ENCODE results near the gene SRCAP.

SRCAP gene

GRCh38 chr16:30725418-30725792 is 26.4 kb downstream of the SRCAP start:
- H3K27ac ChIP-seq (ENCODE audit: low read length), result no peak overlapping the region
- no peak overlapping the region for H3K4me2 ChIP-seq (ENCODE audit: low read depth, low read length)
- H3K79me2 ChIP-seq (ENCODE audit: low read length), result peaks cover 64% of the 10 kb centered on the region
- H2AFZ ChIP-seq (ENCODE audit: low read length), result no peak overlapping the region
- TF ChIP-seq CTCF (IDR thresholded peaks at IDR 0.05; ENCODE audit: low read length) (no peak), EZH2 (optimal IDR thresholded peaks at IDR 0.05; ENCODE audit: low read depth, low read length) (no peak), EZH2phosphoT487 (IDR thresholded peaks at IDR 0.05; ENCODE audit: low read length) (no peak)
- H3K4me1 ChIP-seq (ENCODE audit: low read length), result no peaks in the 10 kb centered on the region
- no peaks in the 10 kb centered on the region for H3K9me2 ChIP-seq (replicated peaks; ENCODE audit: insufficient read depth, low read length)
- H3F3A ChIP-seq (ENCODE audit: insufficient read depth, low read length), result 0 out of 2 replicates have a peak, but pooled peaks cover 3% of the 10 kb centered on the region
- no peak overlapping the region for H3K9ac ChIP-seq (ENCODE audit: low read length)
- DNase-seq, result no peak
- H3K36me3 ChIP-seq (replicated peaks; ENCODE audit: insufficient read depth, low read length), result peaks cover 17% of the 10 kb centered on the region
- H4K20me1 ChIP-seq (ENCODE audit: insufficient read depth, low read length), result no peaks in the 10 kb centered on the region
- H3K4me3 ChIP-seq (ENCODE audit: low read length), result no peak overlapping the region
- no peaks in the 10 kb centered on the region for H3K9me3 ChIP-seq (replicated peaks; ENCODE audit: insufficient read depth, low read length)
- no peaks in the 10 kb centered on the region for H3K27me3 ChIP-seq (replicated peaks; ENCODE audit: insufficient read depth, low read length)

GRCh38 chr16:30728321-30728720 is 29.4 kb downstream of the SRCAP start:
- Histone ChIP-seq H3K27ac (ENCODE audit: low read length) (no peak overlapping the region), H3K4me1 (ENCODE audit: low read length) (no peaks in the 10 kb centered on the region), H3K9me2 (replicated peaks; ENCODE audit: insufficient read depth, low read length) (no peaks in the 10 kb centered on the region), H3K27me3 (replicated peaks; ENCODE audit: insufficient read depth, low read length) (no peaks in the 10 kb centered on the region), H2AFZ (ENCODE audit: low read length) (no peak overlapping the region), H3K4me3 (ENCODE audit: low read length) (no peak overlapping the region), H3F3A (ENCODE audit: insufficient read depth, low read length) (0 out of 2 replicates have a peak, but pooled peaks cover 3% of the 10 kb centered on the region), H3K9me3 (replicated peaks; ENCODE audit: insufficient read depth, low read length) (no peaks in the 10 kb centered on the region), H3K79me2 (ENCODE audit: low read length) (peaks cover 39% of the 10 kb centered on the region), H3K4me2 (ENCODE audit: low read depth, low read length) (no peak overlapping the region), H4K20me1 (ENCODE audit: insufficient read depth, low read length) (no peaks in the 10 kb centered on the region), H3K9ac (ENCODE audit: low read length) (no peak overlapping the region), H3K36me3 (replicated peaks; ENCODE audit: insufficient read depth, low read length) (peaks cover 7% of the 10 kb centered on the region; the same call in 1 of the 2 replicates)
- TF ChIP-seq EZH2 (optimal IDR thresholded peaks at IDR 0.05; ENCODE audit: low read depth, low read length) (no peak), EZH2phosphoT487 (IDR thresholded peaks at IDR 0.05; ENCODE audit: low read length) (no peak), CTCF (IDR thresholded peaks at IDR 0.05; ENCODE audit: low read length) (no peak)
- no peak for DNase-seq

DNA sequence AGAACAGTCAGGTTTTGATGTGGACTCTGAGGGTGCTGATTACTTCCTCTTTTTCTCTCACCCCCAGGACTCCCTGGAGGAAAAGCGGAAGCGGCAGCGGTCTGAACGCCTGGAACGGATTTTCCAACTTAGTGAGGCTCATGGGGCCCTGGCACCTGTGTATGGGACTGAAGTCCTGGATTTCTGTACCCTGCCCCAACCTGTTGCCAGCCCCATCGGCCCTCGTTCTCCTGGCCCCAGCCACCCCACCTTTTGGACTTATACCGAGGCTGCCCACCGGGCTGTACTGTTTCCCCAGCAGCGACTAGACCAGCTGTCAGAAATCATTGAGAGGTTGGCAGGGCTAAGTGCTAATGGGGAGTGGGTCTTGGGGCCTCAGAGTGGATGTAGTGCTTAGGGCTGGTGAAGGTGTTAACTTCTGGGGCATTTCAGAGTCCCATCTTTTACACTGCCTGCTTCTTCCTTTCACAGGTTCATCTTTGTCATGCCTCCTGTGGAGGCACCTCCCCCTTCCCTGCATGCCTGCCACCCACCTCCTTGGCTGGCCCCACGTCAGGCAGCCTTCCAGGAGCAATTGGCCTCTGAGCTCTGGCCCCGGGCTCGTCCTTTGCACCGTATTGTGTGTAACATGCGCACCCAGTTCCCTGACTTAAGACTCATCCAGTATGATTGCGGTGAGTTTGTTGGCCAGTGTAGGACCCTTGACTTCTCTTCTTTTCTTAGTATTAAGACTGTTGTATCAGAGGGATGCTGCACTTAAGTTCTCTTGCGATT is 30.1 kb downstream of the SRCAP start:
- TF ChIP-seq EZH2phosphoT487 (IDR thresholded peaks at IDR 0.05; ENCODE audit: low read length), result no peak
- no peak for TF ChIP-seq EZH2 (optimal IDR thresholded peaks at IDR 0.05; ENCODE audit: low read depth, low read length)
- no peaks in the 10 kb centered on the region for H3K9me3 ChIP-seq (replicated peaks; ENCODE audit: insufficient read depth, low read length)

DNA sequence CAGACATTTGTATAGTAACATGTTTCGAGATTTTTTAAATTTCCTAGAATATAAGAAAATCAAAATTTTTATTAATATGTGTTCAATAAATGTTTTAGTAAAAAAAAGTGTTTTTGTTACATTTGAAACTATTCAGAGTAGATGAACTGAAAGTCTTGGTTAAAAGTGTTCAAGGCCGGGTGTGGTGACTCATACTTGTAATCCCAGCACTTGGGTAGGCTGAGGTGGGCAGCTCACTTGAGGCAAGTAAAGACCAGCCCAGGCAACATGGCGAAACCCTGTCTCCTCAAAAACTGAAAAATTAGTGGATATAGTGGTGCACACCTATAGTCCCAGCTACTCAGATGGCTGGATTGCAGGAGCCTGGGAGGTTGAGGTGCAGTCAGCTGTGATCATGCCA is 32.4 kb downstream of the SRCAP start:
- Histone ChIP-seq H3F3A (ENCODE audit: insufficient read depth, low read length) (no peaks in the 10 kb centered on the region; the same call in 1 of the 2 replicates), H3K4me3 (ENCODE audit: low read length) (no peak overlapping the region), H3K79me2 (ENCODE audit: low read length) (peaks cover 22% of the 10 kb centered on the region), H3K36me3 (replicated peaks; ENCODE audit: insufficient read depth, low read length) (peaks cover 16% of the 10 kb centered on the region), H4K20me1 (ENCODE audit: insufficient read depth, low read length) (no peaks in the 10 kb centered on the region), H3K27me3 (replicated peaks; ENCODE audit: insufficient read depth, low read length) (no peaks in the 10 kb centered on the region), H3K9me3 (replicated peaks; ENCODE audit: insufficient read depth, low read length) (no peaks in the 10 kb centered on the region), H3K4me1 (ENCODE audit: low read length) (no peaks in the 10 kb centered on the region), H3K27ac (ENCODE audit: low read length) (no peak overlapping the region), H2AFZ (ENCODE audit: low read length) (no peak overlapping the region), H3K4me2 (ENCODE audit: low read depth, low read length) (no peak overlapping the region), H3K9ac (ENCODE audit: low read length) (no peak overlapping the region), H3K9me2 (replicated peaks; ENCODE audit: insufficient read depth, low read length) (no peaks in the 10 kb centered on the region)
- TF ChIP-seq CTCF (IDR thresholded peaks at IDR 0.05; ENCODE audit: low read length) (no peak), EZH2phosphoT487 (IDR thresholded peaks at IDR 0.05; ENCODE audit: low read length) (no peak), EZH2 (optimal IDR thresholded peaks at IDR 0.05; ENCODE audit: low read depth, low read length) (no peak)
- no peak for DNase-seq

More for the DNA sequence above, 30.1 kb downstream of the SRCAP start:
- DNase-seq, result no peak
- no peaks in the 10 kb centered on the region for H3K27me3 ChIP-seq (replicated peaks; ENCODE audit: insufficient read depth, low read length)
- no peak overlapping the region for H2AFZ ChIP-seq (ENCODE audit: low read length)
- H3K4me1 ChIP-seq (ENCODE audit: low read length), result no peaks in the 10 kb centered on the region
- peaks cover 34% of the 10 kb centered on the region for H3K79me2 ChIP-seq (ENCODE audit: low read length)
- no peaks in the 10 kb centered on the region for H3K9me2 ChIP-seq (replicated peaks; ENCODE audit: insufficient read depth, low read length)
- H3K36me3 ChIP-seq (replicated peaks; ENCODE audit: insufficient read depth, low read length), result peaks cover 7% of the 10 kb centered on the region
- no peak overlapping the region for H3K4me3 ChIP-seq (ENCODE audit: low read length)
- H4K20me1 ChIP-seq (ENCODE audit: insufficient read depth, low read length), result no peaks in the 10 kb centered on the region
- H3K9ac ChIP-seq (ENCODE audit: low read length), result no peak overlapping the region
- H3K4me2 ChIP-seq (ENCODE audit: low read depth, low read length), result no peak overlapping the region
- H3K27ac ChIP-seq (ENCODE audit: low read length), result no peak overlapping the region
- H3F3A ChIP-seq (ENCODE audit: insufficient read depth, low read length), result peaks cover 3% of the 10 kb centered on the region; the same call in 1 of the 2 replicates

All from MM.1S (cell line).